ENCODE results near the gene PEX13. TPM values are rescaled to one million over a fixed set of nuclear protein-coding genes. Genes with fewer than 3 reads are reported as not detected.
"Not testable (repeated sequence)": the region's sequence is repeated elsewhere in the genome, so short reads cannot be mapped to it uniquely, and the experiment has no call there.

The PEX13 gene
- polyA plus RNA-seq, 1 experiment = 11.7 TPM

DNA sequence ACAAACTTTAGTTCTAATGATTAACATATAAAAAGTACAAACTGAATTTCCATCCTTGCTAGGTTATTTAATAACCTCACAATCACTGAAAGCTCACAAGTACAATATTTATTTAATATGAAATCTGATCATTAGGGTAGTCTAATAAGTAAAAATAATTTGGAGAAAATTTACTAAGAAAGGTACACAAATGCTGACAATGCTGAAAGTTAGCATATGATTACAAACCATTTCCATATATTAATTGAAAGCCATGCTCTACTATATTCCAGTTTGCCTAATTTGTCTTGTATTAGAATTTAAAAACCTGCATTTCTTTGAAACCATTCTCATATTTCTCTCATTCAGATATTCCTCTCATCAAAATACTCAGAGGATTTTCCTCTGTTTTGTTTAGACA lies 8.2 kb upstream of the PEX13 start:
- CTCF ChIA-PET = no interaction called here
- TF ChIP-seq, protein P1, sequence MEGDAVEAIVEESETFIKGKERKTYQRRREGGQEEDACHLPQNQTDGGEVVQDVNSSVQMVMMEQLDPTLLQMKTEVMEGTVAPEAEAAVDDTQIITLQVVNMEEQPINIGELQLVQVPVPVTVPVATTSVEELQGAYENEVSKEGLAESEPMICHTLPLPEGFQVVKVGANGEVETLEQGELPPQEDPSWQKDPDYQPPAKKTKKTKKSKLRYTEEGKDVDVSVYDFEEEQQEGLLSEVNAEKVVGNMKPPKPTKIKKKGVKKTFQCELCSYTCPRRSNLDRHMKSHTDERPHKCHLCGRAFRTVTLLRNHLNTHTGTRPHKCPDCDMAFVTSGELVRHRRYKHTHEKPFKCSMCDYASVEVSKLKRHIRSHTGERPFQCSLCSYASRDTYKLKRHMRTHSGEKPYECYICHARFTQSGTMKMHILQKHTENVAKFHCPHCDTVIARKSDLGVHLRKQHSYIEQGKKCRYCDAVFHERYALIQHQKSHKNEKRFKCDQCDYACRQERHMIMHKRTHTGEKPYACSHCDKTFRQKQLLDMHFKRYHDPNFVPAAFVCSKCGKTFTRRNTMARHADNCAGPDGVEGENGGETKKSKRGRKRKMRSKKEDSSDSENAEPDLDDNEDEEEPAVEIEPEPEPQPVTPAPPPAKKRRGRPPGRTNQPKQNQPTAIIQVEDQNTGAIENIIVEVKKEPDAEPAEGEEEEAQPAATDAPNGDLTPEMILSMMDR (IDR thresholded peaks at IDR 0.05; ENCODE audit: insufficient read depth, low read depth, low read length) = no peak
- H3K27me3 ChIP-seq (ENCODE audit: control insufficient read depth, insufficient read depth, low read length) = no peaks in the 10 kb centered on the region
- DNase-seq (ENCODE audit: low read depth) = no peak
- peaks cover 1% of the 10 kb centered on the region; the same call in 1 of the 2 replicates for H3K36me3 ChIP-seq (ENCODE audit: control insufficient read depth, insufficient read depth, low read length)
- POLR2A ChIA-PET = no interaction called here
- H3K4me3 ChIP-seq (ENCODE audit: low read depth, low read length) = no peak overlapping the region

GRCh38 chr2:61011678-61012077 lies 5.8 kb upstream of the PEX13 start:
- no peak for DNase-seq (ENCODE audit: low read depth)
- POLR2A ChIA-PET = no interaction called here
- TF ChIP-seq, protein P1 (IDR thresholded peaks at IDR 0.05; ENCODE audit: insufficient read depth, low read depth, low read length) = no peak

DNA sequence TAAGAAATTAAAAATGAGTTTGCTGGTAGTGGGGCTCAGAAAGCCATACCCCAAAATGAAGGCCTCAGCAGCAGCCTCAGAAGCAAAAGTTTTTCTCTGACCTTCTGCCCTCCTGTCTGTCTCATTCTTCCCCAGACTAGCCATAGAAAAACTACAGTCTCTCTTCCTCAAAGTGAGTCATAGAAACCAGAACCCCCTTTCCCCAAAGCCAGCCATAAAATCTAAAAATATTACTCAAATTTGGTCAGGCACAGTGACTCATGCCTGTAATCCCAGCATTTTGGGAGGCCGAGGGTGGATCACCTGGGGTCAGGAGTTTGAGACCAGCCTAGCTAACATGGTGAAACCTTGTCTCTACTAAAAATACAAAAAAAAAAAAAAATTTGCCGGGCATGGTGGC lies 5.2 kb upstream of the PEX13 start:
- POLR2A ChIA-PET; H3K36me3 ChIP-seq (ENCODE audit: control insufficient read depth, insufficient read depth, low read length); H3K4me3 ChIP-seq (ENCODE audit: low read depth, low read length); H3K27me3 ChIP-seq (ENCODE audit: control insufficient read depth, insufficient read depth, low read length): not testable (repeated sequence)
- CTCF ChIA-PET = interaction anchor here (0.6 kb wide), 1 partner anchor 11 kb away, joined by 3 read pairs; no protein-coding TSS in a partner anchor
- DNase-seq (ENCODE audit: low read depth) = peak; percentile 56

More at GRCh38 chr2:61011678-61012077, 5.8 kb upstream of the PEX13 start:
- CTCF ChIA-PET = no interaction called here
- H3K36me3 ChIP-seq (ENCODE audit: control insufficient read depth, insufficient read depth, low read length) = peaks cover 1% of the 10 kb centered on the region; the same call in 1 of the 2 replicates
- H3K27me3 ChIP-seq (ENCODE audit: control insufficient read depth, insufficient read depth, low read length) = no peaks in the 10 kb centered on the region
- H3K4me3 ChIP-seq (ENCODE audit: low read depth, low read length) = no peak overlapping the region

DNA sequence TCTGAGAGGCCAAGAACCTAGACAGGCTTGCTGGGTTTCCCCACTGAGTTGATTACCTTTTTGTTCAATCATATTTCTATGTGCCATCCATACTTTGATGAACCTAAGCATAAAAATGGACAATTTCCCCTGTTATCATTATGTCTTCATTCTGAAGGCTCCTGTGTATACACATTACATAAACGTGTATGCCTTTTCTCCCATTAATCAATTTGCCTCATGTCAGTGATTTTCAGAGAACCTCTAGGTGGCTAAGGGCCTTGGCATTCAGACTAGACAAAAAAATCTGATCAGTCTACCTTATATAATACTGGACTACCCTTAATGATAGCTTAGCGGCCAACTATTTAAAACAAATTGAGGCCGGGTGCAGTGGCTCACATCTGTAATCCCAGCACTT lies 4.1 kb upstream of the PEX13 start:
- ChIA-PET CTCF (no interaction called here), POLR2A (no interaction called here)
- no peak overlapping the region for H3K4me3 ChIP-seq (ENCODE audit: low read depth, low read length)

DNA sequence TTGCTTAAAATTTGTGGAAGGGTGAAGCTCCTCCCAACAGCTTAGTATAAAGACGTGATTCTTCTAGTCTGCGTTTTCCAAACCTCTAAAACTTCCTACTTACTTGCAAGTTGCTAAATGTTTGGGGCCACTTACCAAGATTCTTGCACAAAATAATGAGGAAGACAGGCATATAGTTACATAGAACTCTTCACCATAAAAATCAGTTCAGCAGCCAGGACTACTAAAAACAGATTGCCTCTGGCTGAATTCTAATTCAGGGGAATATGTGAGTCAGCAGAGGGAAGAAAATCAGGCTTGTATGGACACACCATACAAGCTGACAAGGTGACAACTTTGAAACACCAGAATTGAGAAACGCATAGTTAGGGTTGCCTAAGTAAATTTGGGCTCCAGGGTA lies 2.8 kb upstream of the PEX13 start:
- ChIA-PET POLR2A (no interaction called here), CTCF (interaction anchor here (1.2 to 1.3 kb wide), 2 partner anchors 9 to 603 kb away, joined by 3 to 4 read pairs; no protein-coding TSS in a partner anchor)
- DNase-seq (ENCODE audit: low read depth) = no peak
- no peak overlapping the region for H3K4me3 ChIP-seq (ENCODE audit: low read depth, low read length)
- peaks cover 1% of the 10 kb centered on the region; the same call in 1 of the 2 replicates for H3K36me3 ChIP-seq (ENCODE audit: control insufficient read depth, insufficient read depth, low read length)
- TF ChIP-seq, protein P1 (IDR thresholded peaks at IDR 0.05; ENCODE audit: insufficient read depth, low read depth, low read length) = no peak
- H3K27me3 ChIP-seq (ENCODE audit: control insufficient read depth, insufficient read depth, low read length) = no peaks in the 10 kb centered on the region

More for the DNA sequence above, 4.1 kb upstream of the PEX13 start:
- TF ChIP-seq, protein P1 (IDR thresholded peaks at IDR 0.05; ENCODE audit: insufficient read depth, low read depth, low read length) = no peak
- peaks cover 1% of the 10 kb centered on the region; the same call in 1 of the 2 replicates for H3K36me3 ChIP-seq (ENCODE audit: control insufficient read depth, insufficient read depth, low read length)
- no peaks in the 10 kb centered on the region for H3K27me3 ChIP-seq (ENCODE audit: control insufficient read depth, insufficient read depth, low read length)
- DNase-seq (ENCODE audit: low read depth) = no peak

GRCh38 chr2:61015976-61016375 lies 1.5 kb upstream of the PEX13 start:
- Histone ChIP-seq H3K27me3 (ENCODE audit: control insufficient read depth, insufficient read depth, low read length) (no peaks in the 10 kb centered on the region), H3K4me3 (ENCODE audit: low read depth, low read length) (no peak overlapping the region), H3K36me3 (ENCODE audit: control insufficient read depth, insufficient read depth, low read length) (0 out of 2 replicates have a peak, but pooled peaks cover under 1% of the 10 kb centered on the region)
- CTCF ChIA-PET = interaction anchor here (1.2 to 1.3 kb wide), 2 partner anchors 10 to 601 kb away, joined by 3 to 4 read pairs; no protein-coding TSS in a partner anchor
- TF ChIP-seq, protein P1 (IDR thresholded peaks at IDR 0.05; ENCODE audit: insufficient read depth, low read depth, low read length) = no peak
- no peak for DNase-seq (ENCODE audit: low read depth)
- POLR2A ChIA-PET = no interaction called here
